HUDEP-2 (cell line): ENCODE measurements around the gene NUBP2.
"Not testable (repeated sequence)": the region's sequence is repeated elsewhere in the genome, so short reads cannot be mapped to it uniquely, and the experiment has no call there.

Experiments
- DNase-seq, 76 experiments: peaks; one replicate each; lab custom pipeline; 2025; ENCODE audit not compliant: unreplicated experiment in 76 of 76; lab: John Stamatoyannopoulos, UW

NUBP2 gene

GRCh38 chr16:1794908-1795666 is 12.3 kb downstream of the NUBP2 start:
- DNase-seq, result no peak

DNA sequence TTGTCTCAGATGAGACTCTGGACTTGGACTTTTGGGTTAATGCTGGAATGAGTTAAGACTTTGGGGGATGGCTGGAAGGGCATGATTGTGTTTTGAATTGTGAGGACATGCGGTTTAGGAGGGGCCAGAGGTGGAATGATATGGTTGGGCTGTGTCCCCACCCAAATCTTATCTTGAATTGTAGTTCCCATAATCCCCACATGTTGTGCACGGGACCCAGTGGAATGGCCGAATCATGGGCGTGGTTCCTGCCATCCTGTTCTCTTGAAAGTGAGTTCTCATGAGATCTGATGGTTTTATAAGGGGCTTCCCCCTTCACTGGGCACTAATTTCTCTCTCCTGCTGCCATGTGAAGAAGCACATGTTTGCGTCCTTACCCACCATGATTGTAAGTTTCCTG is 16.5 kb downstream of the NUBP2 start:
- not testable (repeated sequence) for DNase-seq

GRCh38 chr16:1800701-1801100 is 17.9 kb downstream of the NUBP2 start:
- DNase-seq, result no peak

- DNase-seq, result no peak
Observed at GRCh38 chr16:1807626-1808025, 24.9 kb downstream of the NUBP2 start.

DNA sequence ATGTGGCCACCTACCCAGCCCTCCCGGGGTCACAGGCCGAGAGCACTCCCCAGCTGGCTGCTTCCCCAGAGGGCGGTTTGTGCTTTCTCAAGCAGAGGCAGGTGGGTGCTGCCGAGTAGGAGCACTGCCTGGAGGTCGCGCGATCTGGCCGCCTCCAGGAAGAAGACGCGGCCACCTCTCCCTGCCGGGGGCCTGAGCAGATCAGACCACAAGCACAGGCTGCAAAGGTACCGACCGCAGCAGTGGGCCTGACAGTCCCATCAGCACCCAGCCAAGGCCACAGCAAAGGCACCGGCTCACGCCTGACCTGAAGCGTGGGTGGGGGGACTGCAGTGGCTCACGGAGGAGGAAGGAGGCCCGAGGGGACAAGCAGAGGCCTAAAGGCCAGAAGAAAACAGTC is 25.9 kb downstream of the NUBP2 start:
- DNase-seq, result no peak

DNA sequence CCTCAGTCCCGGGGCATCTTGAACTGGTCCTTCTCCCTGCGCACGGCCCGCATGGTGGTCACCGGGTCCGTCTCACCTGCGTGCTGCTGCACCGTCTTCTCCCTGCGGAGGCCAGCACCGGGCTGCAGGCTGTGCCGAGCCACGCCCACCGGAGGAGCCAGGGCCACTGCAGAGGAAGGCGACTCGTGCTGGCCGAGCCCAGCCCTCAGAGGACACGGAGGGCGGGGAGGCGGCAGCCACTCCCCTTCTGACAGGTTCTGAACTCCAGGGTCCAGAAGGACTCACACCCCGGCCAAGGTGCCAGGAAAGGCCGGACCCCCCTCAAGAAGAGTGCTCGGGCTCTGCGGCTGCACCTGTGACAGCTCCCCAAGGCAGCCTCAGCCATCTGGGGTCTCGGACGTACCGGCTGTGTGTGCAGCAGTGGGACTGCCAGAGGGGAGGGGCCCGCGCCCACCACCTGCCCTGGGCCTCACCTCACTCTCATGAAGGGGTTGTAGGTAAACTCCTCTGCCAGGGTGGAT is 26.6 kb downstream of the NUBP2 start:
- no peak for DNase-seq

DNA sequence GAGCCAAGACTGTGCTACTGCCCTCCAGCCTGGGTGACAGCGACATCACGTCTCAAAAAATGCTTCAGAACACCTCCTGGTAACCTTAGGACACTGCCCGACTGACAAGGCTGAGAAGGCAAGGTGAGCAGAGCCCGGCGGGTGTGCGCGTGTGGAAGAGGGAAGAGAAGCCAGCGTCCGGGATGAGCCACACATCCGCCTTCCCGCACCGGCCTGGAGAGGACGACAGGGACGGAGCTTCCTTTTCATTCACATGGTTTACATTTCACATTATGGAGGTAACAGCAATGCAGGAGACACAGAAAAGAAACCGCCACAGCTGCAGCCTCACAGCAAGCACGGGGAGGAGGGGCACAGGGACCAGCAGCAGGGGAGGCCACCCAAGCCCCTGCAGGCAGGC is 27.3 kb downstream of the NUBP2 start:
- no peak for DNase-seq

GRCh38 chr16:1810536-1810935 is 27.8 kb downstream of the NUBP2 start:
- DNase-seq, result no peak

GRCh38 chr16:1812732-1813163 is 30.0 kb downstream of the NUBP2 start:
- peak in 67 of 76 experiments; percentile 10 to 87 (median 69) for DNase-seq

GRCh38 chr16:1815461-1815860 is 32.7 kb downstream of the NUBP2 start:
- DNase-seq, result no peak

DNA sequence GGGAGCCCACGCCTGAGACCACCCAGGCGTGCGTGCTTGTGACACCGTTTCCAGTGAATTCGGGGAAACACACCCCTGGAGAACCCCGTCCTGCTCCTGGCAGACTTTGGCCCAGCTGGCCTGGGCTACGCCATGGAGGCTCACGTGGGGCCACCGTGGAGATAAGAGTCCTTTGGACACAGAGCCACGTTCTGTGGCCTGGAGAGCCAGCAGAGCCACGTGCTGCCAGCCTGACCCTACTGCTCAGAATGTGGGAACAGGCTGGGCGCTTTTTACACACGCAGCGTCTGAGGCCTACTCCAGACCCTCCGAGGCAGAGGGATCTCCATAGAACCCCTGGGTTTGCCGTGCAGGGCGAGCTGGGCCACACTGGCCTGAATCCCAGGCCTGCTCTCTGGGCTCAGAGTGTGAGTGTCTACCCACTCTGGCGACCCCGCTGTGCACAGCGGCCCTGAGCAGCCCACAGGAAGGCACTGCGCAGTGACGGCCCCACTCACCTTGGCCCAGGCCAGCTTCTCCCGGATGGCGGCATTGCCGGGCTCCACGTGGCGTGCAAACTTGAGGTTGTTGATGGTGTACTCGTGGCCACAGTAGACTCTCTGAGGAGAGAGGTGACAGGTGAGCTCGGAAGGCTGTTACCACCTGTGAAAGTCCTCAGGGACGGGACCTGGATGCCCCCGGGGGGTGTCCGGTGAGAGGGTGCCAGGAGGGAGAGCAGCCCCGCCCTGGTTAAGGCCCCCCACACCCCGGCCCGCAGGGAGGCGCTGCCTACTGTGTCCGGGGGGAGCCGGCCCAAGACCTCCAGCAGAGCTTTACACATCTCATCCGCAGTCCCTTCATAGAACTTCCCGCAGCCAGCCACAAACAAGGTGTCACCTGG is 33.9 kb downstream of the NUBP2 start:
- no peak for DNase-seq

DNA sequence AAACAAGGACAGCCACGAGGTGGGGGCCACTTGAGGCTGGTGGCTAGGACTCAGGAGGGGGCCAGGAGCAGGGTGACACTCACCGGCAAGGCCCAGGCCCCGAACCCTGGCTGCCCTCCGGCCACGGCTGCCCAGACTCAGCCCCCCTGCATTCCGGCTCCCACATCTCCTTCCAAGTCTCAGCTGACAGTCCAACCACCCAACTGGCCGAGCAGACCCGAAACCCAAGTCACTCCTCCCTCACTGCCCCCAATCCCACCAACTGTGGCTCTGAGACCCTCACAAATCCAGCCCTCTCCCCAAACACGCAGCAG is 34.5 kb downstream of the NUBP2 start:
- DNase-seq, result no peak

- no peak for DNase-seq
Observed at GRCh38 chr16:1817716-1818115, 35.0 kb downstream of the NUBP2 start.

- no peak for DNase-seq
Observed at GRCh38 chr16:1818204-1818872, 35.6 kb downstream of the NUBP2 start.

GRCh38 chr16:1818873-1819525 is 36.2 kb downstream of the NUBP2 start:
- DNase-seq, result no peak

DNA sequence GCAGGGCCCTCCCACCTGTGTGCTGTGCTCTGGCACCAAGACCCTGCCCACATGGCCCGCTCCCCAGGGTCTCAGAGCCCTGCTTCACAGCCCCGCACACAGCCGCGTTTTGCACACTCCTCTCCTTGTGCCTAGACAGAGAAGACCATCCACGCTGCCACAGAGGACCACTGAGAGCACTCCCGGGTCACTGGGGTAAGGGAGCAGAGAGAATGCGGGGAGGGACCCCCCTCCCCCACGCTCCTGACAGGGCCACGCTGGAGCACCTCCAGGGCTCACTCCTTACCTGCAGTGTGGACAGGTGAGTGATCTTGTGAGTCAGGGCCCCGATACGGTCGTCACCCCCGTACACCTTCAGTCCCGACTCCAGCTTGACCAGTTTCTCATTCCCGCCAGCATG is 36.9 kb downstream of the NUBP2 start:
- DNase-seq, result no peak

DNA sequence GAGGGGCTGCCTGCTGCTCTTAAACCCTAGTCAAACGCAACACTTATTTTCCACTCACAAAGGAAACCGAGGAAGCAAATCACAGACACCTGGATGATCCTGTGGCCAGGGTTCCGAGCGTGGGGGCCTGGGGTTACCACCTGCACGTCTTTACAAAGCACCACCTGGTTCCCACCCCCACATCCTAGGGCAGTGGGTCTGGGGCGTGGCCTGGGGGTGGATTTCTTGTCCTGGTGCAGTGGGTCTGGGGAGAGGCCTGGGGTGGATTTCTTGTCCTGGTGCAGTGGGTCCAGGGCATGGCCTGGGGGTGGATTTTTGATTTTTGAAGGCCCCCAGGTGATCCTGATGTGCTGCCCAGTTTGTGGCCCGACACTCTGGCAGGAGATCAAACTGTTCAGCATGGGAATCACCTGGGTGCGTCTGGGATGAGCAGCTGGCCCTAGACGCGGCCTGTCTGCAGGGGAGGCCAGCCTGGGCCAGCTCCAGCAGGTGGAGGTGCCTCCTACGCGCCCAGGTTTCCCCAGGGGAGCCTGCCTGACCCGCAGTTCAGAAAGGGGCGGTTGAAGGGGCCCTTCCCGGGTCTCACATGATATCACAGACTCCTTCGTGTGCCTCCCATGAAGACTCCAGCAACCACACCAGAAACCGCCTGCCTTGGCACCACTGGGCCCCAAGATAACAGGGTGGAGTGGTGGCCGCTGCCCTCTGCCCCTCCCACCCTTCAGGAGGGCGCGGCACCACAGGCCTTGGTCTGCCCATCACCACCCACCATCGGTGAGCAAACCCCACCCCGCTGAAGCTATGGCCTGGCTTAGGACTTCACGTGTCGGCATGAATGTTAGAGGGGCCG is 37.6 kb downstream of the NUBP2 start:
- DNase-seq, result peak in 75 of 76 experiments; percentile 76 to 97 (median 92)

DNA sequence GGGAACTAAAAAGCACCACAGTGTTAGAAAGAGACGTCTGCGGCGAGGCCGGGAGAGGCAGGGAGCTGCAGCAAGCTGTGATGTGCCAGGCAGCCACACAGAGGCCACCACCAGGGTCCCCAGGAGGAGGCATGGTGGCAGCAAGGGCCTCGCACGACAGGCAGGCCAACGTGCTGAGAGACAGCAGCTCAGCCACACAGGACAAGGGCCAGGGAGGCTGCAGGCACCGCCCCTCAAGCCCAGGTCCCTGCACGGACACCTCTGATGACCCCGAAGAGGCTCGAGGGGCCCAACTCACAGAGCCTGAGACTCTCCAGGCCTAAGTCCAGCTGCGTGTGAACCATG is 38.2 kb downstream of the NUBP2 start:
- no peak for DNase-seq

DNA sequence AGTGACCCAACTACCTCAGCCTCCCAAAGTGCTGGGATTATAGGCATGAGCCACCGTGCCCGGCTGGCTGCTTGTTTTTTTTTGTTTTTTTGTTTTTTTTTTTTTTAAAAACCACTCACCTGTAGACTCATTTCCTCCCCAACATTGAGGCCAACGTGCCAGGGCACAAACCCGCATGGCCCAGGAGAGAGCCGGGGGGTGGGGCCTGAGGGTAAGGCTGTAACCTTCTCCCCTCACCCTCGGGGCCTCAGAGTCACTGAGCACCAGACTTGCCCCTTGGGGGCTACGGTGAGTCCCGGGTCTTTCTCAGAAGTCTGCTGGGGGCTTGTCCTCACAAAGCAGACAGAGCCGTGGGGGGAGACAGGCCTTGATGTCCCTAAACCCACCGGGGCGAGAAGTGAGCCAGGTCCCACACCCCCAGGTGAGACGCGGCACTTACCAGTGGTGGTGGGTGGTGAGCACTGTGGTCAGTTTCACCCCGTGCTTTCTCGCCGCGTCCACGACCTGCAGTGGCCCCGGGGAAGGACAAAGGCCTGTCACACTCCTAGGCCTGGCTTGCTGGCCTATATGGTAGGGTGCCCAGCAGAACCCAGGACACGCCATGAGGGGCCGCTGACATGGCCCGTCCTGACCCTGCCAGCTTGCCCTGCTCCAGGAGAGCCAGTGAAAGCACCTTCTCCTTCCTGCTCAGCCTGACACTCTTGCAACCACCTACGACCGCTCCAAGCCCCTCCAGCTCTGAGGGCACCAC is 39.3 kb downstream of the NUBP2 start:
- DNase-seq, result no peak
